AG20443 (cell line): ENCODE data around the gene AGL.
"Not testable (repeated sequence)": the region's sequence is repeated elsewhere in the genome, so short reads cannot be mapped to it uniquely, and the experiment has no call there.

Source experiments
- DNase-seq: peaks from one replicate; pipeline ENCODE4 v3.0.0; 2012; ENCODE audit warnings: low spot score, mixed read lengths

The AGL gene

GRCh38 chr1:99851850-99852454, 1.8 kb downstream of the AGL start:
- no peak for DNase-seq

GRCh38 chr1:99852648-99853047, 2.5 kb downstream of the AGL start:
- DNase-seq, result peak; percentile 24

GRCh38 chr1:99855914-99856450, 5.8 kb downstream of the AGL start:
- no peak for DNase-seq

- DNase-seq, result not testable (repeated sequence)
Measured at GRCh38 chr1:99857041-99857440, 6.9 kb downstream of the AGL start.

GRCh38 chr1:99858286-99858685, 8.1 kb downstream of the AGL start:
- DNase-seq, result no peak

GRCh38 chr1:99858881-99859280, 8.7 kb downstream of the AGL start:
- DNase-seq, result no peak

GRCh38 chr1:99860703-99861102, 10.5 kb downstream of the AGL start:
- no peak for DNase-seq

- DNase-seq, result no peak
Measured at GRCh38 chr1:99867682-99868081, 17.5 kb downstream of the AGL start.

GRCh38 chr1:99869304-99869703, 19.1 kb downstream of the AGL start:
- DNase-seq, result peak; percentile 67

- no peak for DNase-seq
Measured at GRCh38 chr1:99869723-99870122, 19.6 kb downstream of the AGL start.

GRCh38 chr1:99872063-99872462, 21.9 kb downstream of the AGL start:
- DNase-seq, result no peak

GRCh38 chr1:99877568-99877967, 27.4 kb downstream of the AGL start:
- no peak for DNase-seq

GRCh38 chr1:99886179-99886578, 36.0 kb downstream of the AGL start:
- DNase-seq, result no peak

GRCh38 chr1:99886841-99887240, 36.7 kb downstream of the AGL start:
- DNase-seq, result no peak

- DNase-seq, result no peak
Measured at GRCh38 chr1:99887890-99888289, 37.7 kb downstream of the AGL start.

GRCh38 chr1:99891997-99892396, 41.8 kb downstream of the AGL start:
- DNase-seq, result no peak

GRCh38 chr1:99903278-99903677, 53.1 kb downstream of the AGL start:
- DNase-seq, result not testable (repeated sequence)

- DNase-seq, result no peak
Measured at GRCh38 chr1:99906535-99906934, 56.4 kb downstream of the AGL start.

- DNase-seq, result no peak
Measured at GRCh38 chr1:99917214-99917613, 67.1 kb downstream of the AGL start.

- no peak for DNase-seq
Measured at GRCh38 chr1:99919220-99919619, 69.1 kb downstream of the AGL start.

GRCh38 chr1:99934801-99935200, 84.6 kb downstream of the AGL start:
- DNase-seq, result no peak

GRCh38 chr1:99935534-99935933, 85.4 kb downstream of the AGL start:
- no peak for DNase-seq

GRCh38 chr1:99936071-99936470, 85.9 kb downstream of the AGL start:
- DNase-seq, result no peak

- DNase-seq, result no peak
Measured at GRCh38 chr1:99942723-99943122, 92.6 kb downstream of the AGL start.
